Muscle of arm (tissue), 14 donors: ENCODE data around the gene CABLES1. TPM values are rescaled to one million over a fixed set of nuclear protein-coding genes. Genes with fewer than 3 reads are reported as not detected.
"Not testable (repeated sequence)": the region's sequence is repeated elsewhere in the genome, so short reads cannot be mapped to it uniquely, and the experiment has no call there.

Experiments
- DNase-seq: peaks from one replicate; pipeline ENCODE4 v3.0.0-alpha.2; 2013
- long read RNA-seq, 11 donors: transcript quantifications; one replicate each; lab custom pipeline, GENCODE V29; 2026
- polyA plus RNA-seq, 12 donors: library from polyadenylated mRNA; unstranded; fragments of 120-200 nt; gene quantifications; one replicate each; pipeline ENCODE4 v1.2.1, GENCODE V29; 2013; ENCODE audit not compliant: insufficient read length in 12 of 12

Gene CABLES1, protein sequence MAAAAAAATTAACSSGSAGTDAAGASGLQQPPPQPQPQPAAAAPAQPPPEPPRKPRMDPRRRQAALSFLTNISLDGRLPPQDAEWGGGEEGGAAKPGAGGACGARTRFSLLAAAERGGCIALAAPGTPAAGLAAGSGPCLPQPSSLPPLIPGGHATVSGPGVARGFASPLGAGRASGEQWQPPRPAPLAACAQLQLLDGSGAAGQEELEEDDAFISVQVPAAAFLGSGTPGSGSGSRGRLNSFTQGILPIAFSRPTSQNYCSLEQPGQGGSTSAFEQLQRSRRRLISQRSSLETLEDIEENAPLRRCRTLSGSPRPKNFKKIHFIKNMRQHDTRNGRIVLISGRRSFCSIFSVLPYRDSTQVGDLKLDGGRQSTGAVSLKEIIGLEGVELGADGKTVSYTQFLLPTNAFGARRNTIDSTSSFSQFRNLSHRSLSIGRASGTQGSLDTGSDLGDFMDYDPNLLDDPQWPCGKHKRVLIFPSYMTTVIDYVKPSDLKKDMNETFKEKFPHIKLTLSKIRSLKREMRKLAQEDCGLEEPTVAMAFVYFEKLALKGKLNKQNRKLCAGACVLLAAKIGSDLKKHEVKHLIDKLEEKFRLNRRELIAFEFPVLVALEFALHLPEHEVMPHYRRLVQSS
- polyA plus RNA-seq: 10 to 100 TPM in 1 of 12 donors, 1 to 10 TPM in 10, not detected in 1; 5.1 to 14.9 (median 8.1) TPM
- long read RNA-seq, donor 1, full-length matches to known transcripts: 2 of 2 reads
- long read RNA-seq, donor 1, partial matches to known transcripts: 0 of 2 reads
- long read RNA-seq, donor 1, other reads (novel, unspliced or antisense): 0 of 2 reads
- long read RNA-seq, donor 2, full-length matches to known transcripts: 2 of 2 reads
- long read RNA-seq, donor 2, partial matches to known transcripts: 0 of 2 reads
- long read RNA-seq, donor 2, other reads (novel, unspliced or antisense): 0 of 2 reads
- long read RNA-seq, donor 3, partial matches to known transcripts: 0 of 1 reads
- long read RNA-seq, donor 3, other reads (novel, unspliced or antisense): 0 of 1 reads
- long read RNA-seq, donor 4: 0 reads
- long read RNA-seq, donor 5, full-length matches to known transcripts: 2 of 2 reads
- long read RNA-seq, donor 5, partial matches to known transcripts: 0 of 2 reads
- long read RNA-seq, donor 5, other reads (novel, unspliced or antisense): 0 of 2 reads
- long read RNA-seq, donor 6, full-length matches to known transcripts: 1 of 1 reads
- long read RNA-seq, donor 6, partial matches to known transcripts: 0 of 1 reads
- long read RNA-seq, donor 6, other reads (novel, unspliced or antisense): 0 of 1 reads
- long read RNA-seq, donor 7, full-length matches to known transcripts: 1 of 1 reads
- long read RNA-seq, donor 7, partial matches to known transcripts: 0 of 1 reads
- long read RNA-seq, donor 7, other reads (novel, unspliced or antisense): 0 of 1 reads
- long read RNA-seq, donor 8, full-length matches to known transcripts: 2 of 2 reads
- long read RNA-seq, donor 8, partial matches to known transcripts: 0 of 2 reads
- long read RNA-seq, donor 8, other reads (novel, unspliced or antisense): 0 of 2 reads
- long read RNA-seq, donor 9, full-length matches to known transcripts: 1 of 1 reads
- long read RNA-seq, donor 9, partial matches to known transcripts: 0 of 1 reads
- long read RNA-seq, donor 9, other reads (novel, unspliced or antisense): 0 of 1 reads
- long read RNA-seq, donor 10, full-length matches to known transcripts: 1 of 1 reads
- long read RNA-seq, donor 10, partial matches to known transcripts: 0 of 1 reads
- long read RNA-seq, donor 10, other reads (novel, unspliced or antisense): 0 of 1 reads
- long read RNA-seq, donor 11: 0 reads

DNA sequence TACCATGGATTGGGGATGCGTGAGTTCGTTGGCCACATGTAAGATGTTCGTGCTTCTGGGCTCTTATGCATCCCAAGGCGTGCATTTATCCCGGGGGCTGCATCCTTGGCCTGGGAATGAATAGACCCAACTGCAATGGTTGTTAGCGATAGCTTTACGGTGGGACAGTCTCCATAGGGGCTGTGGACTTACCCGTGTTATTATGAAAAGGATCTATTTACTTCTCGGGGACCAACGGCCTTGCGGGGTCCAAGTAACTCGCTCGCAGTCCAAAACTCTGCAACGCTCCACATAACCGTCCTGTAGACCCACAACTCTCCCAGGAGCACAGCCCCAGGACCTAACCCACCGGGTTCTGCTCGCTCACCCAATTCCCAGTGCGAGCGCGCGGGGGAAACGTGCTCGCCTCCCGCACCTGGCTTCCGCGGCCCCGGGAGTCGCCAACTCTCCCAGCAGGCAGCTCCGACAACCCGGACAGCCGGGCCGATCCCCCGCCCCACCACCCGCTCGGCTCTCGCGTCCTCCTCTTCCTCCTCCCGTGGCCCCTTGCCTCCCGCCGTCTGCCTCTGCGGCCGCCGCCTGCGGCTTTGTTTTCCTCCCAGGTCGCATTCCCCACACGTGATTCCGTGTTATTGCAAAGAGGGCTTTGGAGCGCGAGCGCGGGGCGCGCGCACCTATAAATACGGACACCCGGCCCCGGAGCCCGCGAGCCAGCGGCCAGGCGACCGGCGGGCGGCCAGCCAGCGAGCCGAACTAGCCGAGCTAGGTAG is at the start of gene CABLES1:
Gene CABLES1 (plus strand): TSS at position 706 of the 770 bp plus-strand sequence. CDS start 278 bp downstream, outside the sequence.
- DNase-seq: no peak

DNA sequence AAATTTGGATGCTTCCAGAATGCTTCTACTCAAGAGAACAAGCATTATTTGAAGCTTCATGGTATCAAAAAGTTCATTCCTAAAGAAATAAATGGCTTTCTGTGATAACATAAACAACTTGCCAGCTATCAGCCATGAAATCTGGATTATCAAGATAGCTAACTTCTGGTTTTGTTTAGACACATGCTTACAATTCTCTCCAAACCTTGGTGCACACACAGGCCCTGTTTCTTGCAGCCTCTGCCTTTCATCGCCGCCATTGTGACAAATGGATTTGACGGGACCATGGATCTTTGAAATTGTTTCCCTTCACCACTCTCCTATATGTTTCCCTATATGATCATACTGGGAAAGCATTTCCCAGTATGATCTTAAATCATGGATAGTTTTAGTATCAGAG is 47.9 kb upstream of the CABLES1 start:
- no peak for DNase-seq

DNA sequence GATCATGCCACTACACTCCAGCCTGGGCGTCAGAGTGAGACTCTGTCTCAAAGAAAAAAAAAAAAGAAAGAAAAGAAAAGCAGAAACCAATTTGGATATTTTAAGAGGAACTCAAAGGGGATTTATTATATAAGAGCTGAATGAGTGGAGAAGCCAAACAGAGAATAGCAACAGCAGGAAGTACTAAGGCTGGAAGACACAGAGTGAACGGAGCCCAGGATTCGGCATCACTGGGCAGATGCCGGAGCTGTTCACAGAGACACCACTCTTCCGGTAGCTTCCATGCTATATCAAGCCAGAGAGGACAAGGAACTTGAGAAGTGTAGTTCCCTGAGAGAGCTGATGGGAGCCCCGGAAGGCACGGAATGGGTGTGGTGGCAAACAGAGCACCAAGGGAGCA is 47.0 kb upstream of the CABLES1 start:
- DNase-seq: no peak

DNA sequence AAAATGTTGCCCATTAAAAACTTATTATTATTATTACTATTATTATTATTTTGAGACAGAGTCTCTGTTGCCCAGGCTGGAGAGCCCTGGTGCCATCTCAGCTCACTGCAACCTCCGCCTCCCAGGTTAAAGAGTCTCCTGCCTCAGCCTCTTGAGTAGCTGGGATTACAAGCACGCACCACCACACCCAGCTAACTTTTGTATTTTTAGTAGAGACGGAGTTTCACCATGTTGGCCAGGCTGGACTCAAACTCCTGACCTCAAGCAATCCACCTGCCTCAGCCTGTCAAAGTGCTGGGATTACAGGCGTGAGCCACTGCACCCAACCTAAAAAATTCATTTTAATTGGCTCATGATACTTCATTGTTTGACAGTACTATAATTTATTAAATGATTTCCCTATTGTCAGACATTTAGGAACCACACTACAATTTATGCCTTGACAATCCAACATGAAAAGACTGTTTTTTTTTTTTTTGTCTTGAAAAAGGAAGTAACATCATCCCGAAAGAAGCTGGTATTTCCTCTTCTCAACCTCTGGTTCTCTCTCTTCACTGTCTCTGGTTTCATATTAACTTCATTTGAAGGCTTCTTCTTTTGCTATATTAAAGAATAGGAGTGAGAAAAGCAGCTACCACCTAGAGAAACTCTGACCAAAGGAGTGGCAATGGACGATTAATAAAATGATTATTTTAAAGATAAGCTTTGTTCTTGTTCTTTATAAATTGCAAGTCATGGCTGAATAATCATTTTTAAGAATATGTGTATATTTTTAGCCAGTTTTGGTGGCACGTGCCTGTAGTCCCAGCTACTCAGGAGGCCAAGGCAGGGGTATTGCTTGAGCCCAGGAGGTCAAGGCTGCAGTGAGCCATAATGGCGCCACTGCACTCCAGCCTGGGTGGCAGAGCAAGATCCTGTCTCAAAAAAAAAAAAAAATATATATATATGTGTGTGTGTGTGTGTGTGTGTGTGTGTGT is 44.0 kb upstream of the CABLES1 start:
- not testable (repeated sequence) for DNase-seq

DNA sequence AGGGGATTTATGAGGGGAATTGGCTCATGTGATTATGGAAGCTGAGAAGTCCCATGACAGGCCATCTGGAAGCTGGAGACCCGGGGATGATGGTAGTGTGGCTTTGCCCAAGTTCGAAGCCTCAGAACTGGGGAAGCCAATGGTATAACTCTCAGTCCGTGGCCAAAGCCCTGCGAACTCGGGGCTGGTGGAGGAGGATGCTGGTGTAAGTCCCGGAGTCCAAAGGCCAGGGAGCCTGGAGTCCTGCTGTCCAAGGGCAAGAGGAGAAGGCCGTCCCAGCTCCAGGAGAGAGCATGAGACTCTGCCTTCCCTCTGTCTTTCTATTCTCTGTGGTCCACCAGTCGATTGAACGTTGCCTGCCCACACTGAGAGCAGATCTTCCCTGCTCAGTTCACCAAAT is 43.2 kb upstream of the CABLES1 start:
- no peak for DNase-seq

DNA sequence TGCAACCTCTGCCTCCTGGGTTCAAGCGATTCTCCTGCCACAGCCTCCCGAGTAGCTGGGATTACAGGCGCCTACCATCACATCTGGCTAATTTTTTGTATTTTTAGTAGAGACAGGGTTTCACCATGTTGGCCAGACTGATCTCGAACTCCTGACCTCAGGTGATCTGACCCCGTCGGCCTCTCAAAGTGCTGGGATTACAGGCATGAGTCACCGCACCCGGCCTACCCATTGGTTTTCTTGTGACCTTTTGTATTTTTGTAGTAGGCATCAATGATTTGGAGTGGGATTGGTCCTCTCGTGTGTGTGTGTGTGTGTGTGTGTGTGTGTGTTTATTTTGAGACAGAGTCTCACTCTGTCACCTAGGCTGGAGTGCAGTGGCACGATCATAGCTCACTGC is 42.2 kb upstream of the CABLES1 start:
- DNase-seq: not testable (repeated sequence)

DNA sequence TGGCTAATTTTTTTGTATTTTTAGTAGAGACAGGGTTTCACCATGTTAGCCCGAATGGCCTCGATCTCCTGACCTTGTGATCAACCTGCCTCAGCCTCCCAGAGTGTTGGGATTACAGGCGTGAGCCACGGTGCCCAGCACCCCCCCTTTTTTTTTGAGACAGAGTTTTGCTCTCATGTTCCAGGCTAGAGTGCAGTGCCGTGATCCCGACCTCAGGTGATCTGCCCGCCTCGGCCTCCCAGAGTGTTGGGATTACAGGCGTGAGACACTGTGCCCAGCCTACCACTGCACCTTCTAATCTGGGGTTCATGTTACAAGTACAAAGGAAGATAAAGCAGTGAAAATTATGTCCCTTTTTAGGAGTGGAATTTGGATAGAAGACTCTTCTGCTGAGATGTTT is 41.5 kb upstream of the CABLES1 start:
- no peak for DNase-seq

DNA sequence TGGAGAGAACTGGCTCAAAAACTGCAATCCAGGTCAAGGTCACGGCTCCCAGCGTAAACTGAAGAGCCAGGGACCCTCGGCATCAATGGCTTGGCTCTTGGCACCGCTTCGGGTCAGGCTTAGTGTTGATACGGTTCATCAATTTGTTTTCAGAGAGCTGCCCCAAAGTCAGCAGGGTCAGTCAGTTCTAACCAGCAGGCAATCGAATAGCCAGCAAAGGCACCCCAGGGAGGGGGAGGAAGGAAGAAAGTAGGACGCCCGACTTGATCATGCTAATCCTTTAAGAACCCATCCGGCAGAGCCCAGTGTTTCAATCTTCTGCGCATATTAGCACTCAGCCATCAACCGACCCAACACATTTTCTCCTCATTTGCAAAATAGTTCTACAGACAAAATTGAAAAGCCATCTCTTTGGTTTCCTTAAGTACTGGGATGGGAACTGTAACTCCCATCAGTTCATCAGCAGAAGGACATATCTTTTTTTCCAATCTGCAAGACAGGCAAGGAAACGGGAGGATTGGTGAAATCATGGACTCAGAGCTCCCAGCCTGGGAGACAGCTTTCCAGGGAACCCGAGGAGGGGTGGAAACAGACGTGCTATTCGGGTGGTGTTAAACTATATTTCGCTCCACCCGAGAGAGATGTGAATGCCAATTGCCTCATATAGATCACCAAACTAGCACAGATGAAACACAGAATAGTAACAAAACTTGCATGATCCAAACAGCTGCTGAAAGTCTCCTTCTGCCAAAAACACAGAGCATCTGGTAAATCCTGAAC is 40.7 kb upstream of the CABLES1 start:
- no peak for DNase-seq

DNA sequence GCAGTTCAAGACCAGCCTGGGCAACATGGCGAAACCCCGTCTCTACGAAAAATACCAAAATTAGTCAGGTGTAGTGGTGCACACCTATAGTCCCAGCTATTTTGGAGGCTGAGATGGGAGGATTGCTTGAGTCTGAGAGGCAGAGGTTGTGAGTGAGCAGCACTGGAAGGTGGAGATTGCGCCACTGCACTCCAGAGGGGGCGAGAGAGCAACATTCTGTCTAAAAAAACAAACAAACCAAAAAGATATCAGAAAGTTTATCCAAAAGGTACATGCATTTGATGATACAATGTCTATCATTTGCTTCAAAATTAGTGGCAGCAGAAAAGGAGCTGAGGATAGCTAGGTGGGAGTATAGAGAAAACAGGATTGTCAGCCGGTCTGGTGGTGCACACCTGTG is 39.8 kb upstream of the CABLES1 start:
- DNase-seq: no peak

DNA sequence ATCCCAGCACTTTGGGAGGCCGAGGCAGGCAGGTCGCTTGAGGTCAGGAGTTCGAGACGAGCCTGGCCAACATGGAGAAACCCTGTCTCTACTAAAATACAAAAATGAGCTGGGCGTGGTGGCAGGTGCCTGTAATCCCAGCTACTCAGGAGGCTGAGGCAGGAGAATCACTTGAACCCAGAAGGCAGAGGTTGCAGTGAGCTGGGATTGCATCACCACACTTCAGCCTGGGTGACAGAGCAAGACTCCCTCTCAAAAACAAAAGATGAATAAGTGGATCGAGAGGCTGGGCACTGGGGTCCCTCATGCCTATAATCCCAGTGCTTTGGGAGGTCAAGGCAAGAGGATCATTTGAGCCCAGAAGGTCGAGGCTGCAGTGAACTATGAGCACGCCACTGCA is 38.3 kb upstream of the CABLES1 start:
- DNase-seq: not testable (repeated sequence)

DNA sequence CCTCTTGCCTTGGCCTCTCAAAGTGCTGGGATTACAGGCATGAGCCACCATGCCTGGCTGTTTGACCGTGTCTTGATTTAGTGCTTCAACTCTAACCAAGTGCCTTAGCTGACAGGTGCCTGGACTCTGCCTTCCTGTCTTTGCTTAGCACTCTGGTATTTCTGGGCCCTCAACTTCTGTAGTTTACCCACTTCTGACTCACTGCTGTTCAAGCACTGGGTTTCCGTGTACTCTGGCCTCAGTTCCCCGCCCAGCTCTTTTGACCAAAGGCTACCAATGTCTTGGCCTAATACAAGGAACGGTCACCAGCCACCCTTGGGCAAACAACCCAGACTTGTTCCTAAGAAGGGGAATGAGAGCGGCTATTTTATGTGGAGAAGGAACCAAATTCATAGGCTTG is 35.7 kb upstream of the CABLES1 start:
- no peak for DNase-seq

DNA sequence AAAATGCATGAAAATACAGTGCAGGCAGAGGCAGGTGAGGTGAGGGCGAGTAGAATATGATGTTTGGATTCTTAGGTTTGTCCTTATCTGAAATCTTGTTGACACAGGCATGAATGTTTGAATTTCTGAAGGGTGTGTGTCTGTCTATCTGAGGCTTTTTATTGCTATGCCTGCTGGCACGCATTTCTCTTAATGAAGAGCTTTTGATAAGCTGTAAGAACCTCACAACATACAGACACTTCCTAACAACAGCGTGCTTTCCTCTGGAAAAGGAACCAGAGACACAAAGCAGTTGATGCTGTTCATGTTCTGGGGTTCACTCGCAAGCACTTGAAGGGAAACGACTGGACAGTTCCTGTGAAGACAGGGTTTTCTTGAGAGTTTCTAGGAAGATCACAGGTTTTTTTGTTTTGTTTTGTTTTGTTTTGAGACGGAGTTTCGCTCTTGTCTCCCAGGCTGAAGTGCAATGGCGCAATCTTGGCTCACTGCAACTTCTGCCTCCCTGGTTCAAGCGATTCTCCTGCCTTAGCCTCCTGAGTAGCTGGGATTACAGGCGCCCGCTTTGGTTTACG is 33.3 kb upstream of the CABLES1 start:
- no peak for DNase-seq

DNA sequence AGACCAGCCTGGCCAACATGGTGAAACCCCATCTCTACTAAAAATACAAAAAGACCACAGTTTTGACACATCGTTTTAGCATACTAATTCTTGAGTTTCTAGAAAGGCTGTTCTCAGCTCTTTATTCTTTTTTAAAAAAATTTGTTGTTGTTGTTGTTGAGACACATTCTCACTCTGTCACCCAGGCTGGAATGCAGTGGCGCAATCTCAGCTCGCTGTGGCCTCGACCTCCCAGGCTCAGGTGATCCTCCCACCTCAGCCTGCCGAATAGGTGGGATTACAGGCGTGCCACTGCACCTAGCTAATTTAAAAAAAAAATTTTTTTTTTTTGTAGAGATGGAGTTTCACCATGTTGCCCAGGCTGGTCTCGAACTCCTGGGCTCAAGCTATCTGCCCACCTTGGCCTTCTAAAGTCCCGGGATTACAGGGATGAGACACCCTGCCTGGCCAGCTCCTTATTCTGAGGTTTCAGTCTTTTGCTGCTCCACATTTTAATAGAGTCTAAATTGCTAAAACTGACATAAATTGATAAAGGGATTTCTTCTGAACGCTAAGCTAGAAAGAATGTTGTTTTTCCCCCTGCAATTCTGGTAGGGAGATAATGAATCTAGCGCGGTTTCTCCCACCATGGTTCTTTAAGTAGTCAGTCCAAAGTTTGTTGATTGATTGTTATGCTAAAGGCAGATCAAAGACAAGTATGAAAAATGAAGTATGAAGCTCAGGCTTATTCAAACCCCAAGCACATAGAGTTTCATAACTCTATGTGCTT is 32.6 kb upstream of the CABLES1 start:
- DNase-seq: no peak

DNA sequence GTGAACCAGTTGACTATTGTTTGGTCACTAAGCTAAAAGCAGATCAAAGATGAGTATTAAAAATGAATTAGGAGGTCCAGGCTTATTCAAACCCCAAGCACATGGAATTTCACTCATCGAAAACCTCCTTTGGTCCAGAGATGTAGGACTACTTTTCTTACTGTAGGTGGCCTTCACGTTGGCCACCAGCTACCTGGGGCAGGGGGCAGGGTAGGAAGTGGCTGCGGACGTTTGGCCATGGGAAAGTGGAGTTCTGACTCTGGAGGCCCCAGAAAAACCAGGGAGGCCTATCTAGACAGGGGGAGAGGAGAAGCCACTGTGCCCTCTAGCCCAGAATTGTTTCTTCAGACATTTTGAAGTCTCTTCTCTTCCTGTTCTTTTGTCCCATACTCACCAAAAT is 31.8 kb upstream of the CABLES1 start:
- DNase-seq: no peak

DNA sequence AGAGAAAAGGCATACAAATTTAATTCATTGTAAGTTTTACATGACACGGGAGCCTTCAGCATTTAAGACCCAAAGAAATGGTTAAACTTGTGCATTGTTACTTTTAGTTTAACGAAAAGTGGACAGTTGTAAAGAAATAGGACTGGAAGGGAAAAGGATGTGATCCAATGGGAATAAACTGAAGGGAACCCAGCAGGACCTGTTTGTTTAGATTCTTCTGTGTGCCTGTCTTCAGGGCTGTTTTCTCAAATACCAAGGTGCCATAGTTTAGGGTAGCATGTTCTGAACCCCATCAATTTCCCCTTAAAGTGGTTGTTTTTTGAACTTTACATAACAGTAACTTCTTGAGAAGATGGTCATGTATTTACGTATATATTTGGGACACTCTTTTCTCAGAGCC is 30.3 kb upstream of the CABLES1 start:
- no peak for DNase-seq

DNA sequence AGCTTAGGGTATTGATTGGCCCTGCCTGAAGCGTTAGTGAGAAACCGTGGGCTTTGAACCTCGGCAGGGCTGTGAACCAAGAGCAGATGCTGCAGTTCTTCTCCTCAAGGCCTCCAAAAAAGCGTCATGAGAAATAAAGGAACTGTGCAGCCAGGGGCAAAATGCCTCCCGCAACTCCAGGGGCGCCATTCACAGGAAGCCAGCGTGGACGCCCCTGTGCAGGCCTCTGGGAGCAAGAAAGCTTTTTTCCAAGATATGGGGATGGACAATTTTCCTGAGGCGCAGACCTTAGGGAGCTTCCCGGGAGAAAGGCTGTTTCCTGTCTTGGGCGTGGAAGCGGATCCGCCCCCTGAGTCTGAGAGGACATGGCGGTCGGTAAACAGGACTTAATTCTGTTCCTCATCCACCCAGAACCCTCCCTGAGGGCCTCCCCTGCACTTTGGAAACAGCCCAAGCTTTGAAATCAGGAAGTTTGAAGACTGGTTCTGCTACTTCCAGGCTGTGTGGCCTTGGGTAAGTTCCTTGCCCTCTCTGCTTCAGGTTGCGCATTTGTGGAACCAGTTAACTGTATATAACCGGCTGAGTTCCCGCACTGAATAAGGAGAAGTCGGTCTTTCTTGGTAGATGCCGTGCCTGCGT is 29.6 kb upstream of the CABLES1 start:
- DNase-seq: no peak
